ENCODE results near the gene SND1.
A peak's percentile ranks its signal among the peaks of the same experiment; 100 is the strongest.

Gene SND1

GRCh38 chr7:127911968-127912511, 260.0 kb downstream of the SND1 start:
- DNase-seq = no peak

- no peak for DNase-seq
These were observed 260.9 kb downstream of the SND1 start for GRCh38 chr7:127912901-127913300.

GRCh38 chr7:127913686-127914085, 261.7 kb downstream of the SND1 start:
- DNase-seq = no peak

- no peak for DNase-seq
These were observed 262.7 kb downstream of the SND1 start for GRCh38 chr7:127914693-127915092.

GRCh38 chr7:127916735-127917134, 264.7 kb downstream of the SND1 start:
- no peak for DNase-seq

- no peak for DNase-seq
These were observed 266.1 kb downstream of the SND1 start for GRCh38 chr7:127918130-127918529.

- DNase-seq = peak; percentile 41
These were observed 268.9 kb downstream of the SND1 start for GRCh38 chr7:127920787-127921438.

- no peak for DNase-seq
These were observed 270.7 kb downstream of the SND1 start for GRCh38 chr7:127922656-127923055.

- no peak for DNase-seq
These were observed 272.9 kb downstream of the SND1 start for GRCh38 chr7:127924874-127925273.

- peak; percentile 65 for DNase-seq
These were observed 275.3 kb downstream of the SND1 start for GRCh38 chr7:127927348-127927696.

- no peak for DNase-seq
These were observed 276.2 kb downstream of the SND1 start for GRCh38 chr7:127928222-127928621.

- no peak for DNase-seq
These were observed 276.9 kb downstream of the SND1 start for GRCh38 chr7:127928852-127929251.

GRCh38 chr7:127930341-127931328, 278.6 kb downstream of the SND1 start:
- DNase-seq = no peak

GRCh38 chr7:127932076-127932475, 280.1 kb downstream of the SND1 start:
- no peak for DNase-seq

- no peak for DNase-seq
These were observed 280.5 kb downstream of the SND1 start for GRCh38 chr7:127932496-127932895.

GRCh38 chr7:127933146-127933545, 281.2 kb downstream of the SND1 start:
- peak; percentile 11 for DNase-seq

- DNase-seq = no peak
These were observed 282.7 kb downstream of the SND1 start for GRCh38 chr7:127934711-127935110.

- no peak for DNase-seq
These were observed 283.9 kb downstream of the SND1 start for GRCh38 chr7:127935847-127936376.

- DNase-seq = no peak
These were observed 285.2 kb downstream of the SND1 start for GRCh38 chr7:127937066-127937680.

GRCh38 chr7:127938588-127938987, 286.6 kb downstream of the SND1 start:
- DNase-seq = peak; percentile 86

GRCh38 chr7:127940381-127941160, 288.6 kb downstream of the SND1 start:
- DNase-seq = peak; percentile 47
